ENCODE measurements around the gene KIF26A.

The KIF26A gene

DNA sequence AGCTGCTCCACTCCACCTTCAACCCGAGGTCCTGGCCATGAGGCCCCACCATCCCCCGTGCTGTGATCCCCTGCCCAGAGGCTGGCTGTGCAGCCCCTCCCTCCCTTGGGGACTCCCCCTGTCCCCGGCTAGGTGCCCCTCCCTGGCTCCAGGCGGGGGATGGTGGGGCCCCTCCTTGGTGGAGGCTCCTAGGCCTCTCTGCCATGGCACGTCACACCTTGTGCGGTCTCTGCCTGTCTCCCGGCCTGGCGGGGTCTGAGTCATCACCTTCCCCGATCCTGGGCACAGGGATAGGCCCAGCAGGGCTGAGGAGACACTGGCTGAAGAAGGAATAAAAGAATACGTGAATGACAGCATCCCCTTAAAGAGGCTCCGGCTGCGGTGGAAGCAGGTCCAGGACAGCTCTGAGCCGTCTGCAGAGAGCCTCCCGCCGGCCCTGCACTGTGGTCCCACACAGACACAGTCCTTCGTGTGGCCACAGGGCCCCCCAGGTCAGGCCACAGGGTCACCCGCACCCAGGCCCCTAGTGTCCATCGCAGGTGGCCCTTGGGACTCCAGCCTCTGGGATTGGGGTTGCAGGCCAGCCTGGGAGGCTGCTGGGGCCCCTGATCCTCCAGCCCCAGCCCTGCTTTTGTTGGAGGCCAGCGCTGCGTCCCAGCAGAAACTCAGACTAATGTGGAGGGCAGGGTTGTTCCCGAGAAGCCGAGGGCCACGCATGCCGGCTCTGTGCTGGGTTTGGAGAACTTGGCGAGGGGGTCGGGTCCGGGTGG is 43.6 kb downstream of the KIF26A start:
- peak; percentile 65 for DNase-seq

DNA sequence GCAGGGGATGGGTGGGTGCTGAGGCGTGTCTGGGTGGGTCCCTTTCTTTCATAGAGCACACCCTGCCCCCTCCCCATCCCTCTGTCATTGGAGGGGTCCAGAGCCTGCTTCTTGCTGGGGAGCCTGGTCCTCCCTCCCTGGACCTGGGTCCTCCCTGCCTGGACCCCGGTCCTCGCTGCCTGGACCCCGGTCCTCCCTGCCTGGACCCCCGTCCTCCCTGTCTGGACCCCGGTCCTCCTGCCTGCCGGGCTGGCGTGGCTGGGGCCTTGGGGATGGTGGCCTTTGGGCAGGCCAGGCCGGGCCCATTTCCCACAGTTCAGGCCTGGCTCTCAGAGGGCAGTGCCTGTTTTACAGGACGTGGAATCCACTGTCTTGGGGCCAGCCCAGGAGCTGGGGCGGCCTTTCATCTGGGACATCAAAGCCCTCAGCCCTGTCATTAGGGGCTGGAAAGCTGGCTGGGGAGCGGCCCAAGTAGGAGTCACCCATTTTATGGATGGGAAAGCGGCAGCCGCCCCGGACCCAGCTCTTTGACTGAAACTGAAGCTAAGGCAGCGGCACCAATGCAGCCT is 44.6 kb downstream of the KIF26A start:
- DNase-seq: no peak

DNA sequence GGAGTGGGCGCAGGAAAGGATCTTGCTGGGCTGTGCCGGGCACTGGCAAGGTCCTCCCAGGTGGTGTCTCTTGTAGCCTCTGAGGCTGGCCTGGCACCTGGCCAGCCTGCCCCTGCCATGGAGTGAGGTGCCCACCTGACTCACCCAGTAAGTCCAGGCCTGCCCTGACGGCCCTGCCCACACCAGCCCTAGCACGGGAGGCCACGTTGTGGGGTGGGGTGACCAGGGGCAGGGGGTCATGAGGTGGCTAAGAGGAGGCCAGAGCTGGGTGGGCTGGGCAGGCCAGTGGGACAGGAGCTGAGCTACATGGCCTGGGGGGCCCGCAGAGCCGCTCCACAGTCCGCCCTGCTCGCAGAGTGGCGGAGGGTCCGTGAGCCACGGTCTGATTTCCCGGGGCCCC is 45.4 kb downstream of the KIF26A start:
- no peak for DNase-seq

DNA sequence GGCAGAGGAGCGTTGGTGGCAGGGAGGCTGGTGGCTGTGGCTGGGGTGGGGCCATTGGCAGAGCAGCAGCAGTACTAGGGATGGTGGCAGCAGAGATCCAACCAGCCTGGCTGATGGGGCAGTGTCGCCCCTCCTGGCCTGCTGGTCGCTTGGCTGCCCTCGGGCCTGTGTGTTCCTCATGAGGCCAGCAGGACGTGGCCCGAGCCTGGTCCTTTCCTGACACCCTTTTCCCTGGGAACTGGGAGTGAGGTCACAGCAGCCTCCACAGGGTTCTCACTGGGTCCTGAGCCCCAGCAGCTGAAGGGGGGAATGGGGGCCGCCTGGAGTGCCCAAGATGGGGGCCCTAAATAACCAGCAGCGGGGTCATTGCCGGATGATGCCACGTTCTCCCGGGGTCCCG is 46.1 kb downstream of the KIF26A start:
- DNase-seq: no peak

DNA sequence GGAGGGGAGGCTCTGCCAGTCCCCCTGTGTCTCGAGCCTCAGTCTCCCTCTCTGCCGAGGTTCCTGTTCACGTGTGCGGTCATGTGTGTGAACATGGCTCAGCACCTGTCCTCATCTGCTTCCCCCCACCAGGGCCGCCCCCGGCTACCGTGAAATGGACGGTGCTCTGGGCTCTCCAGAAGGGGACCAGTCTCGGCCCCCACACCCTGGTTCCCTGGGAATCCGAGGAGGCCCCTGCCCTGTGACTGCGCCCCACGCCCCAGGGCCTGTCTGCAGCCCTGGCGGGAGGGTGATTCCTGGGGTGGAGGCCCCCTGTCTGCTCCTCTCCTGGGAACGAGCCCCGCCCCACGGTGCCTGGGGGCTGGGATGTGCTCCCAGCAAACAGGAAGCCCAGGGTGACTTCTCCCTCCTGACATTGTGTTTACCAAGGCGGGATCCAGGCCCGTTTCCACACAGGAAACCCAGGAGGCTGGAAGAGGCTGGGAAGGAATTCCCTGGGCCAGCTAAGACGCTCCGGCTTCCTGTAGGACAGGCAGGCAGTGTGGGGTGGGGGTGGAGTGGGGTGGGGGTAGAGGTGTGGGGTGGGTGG is 46.6 kb downstream of the KIF26A start:
- peak; percentile 75 for DNase-seq

DNA sequence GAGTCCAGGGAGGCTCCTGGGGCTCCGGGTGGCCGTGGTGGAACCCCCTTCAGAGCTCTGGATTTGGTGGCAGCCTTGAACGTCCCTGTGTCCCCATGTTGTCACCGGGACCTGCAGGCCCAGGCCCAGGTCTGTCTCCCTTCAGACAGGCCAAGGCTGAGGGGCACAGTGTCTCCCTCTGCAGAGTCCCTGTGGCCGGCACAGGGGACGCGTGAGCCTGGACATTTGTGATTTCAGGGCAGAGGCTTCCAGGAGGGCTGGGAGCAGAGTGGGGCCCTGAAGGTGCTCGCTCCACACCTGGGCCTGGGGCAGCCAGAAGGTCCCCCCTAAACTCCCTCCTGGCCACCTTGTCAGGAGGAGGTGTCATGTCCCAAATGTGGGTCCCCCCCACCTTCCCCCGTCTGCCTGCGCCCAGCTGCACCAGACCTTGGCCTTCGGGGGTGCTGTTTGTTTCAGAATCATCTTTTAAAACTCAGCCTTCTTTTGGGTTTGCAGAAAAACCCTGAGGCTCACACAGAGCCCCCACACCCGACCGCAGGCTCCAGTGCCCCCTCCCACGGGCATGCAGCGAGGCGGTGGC is 47.6 kb downstream of the KIF26A start:
- DNase-seq: no peak

DNA sequence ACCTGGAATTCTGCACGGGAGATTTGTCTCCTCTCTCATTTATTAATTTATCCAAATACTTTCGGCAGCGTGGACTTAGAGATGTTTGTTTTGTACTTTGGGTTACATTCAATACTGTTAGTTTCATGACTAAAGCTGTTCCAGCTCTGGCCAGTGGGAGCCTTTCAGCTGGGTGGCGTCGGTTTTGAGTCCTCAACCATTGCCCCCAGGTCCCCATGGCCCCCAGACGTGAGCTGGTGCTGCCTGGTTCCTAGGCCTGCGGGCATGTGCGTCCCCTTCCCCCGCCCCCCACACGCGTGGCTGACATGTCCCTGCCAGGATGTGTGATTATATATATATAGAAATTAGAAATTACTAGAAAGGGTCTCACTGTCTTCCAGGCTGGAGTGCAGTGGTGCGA is 48.2 kb downstream of the KIF26A start:
- DNase-seq: no peak

DNA sequence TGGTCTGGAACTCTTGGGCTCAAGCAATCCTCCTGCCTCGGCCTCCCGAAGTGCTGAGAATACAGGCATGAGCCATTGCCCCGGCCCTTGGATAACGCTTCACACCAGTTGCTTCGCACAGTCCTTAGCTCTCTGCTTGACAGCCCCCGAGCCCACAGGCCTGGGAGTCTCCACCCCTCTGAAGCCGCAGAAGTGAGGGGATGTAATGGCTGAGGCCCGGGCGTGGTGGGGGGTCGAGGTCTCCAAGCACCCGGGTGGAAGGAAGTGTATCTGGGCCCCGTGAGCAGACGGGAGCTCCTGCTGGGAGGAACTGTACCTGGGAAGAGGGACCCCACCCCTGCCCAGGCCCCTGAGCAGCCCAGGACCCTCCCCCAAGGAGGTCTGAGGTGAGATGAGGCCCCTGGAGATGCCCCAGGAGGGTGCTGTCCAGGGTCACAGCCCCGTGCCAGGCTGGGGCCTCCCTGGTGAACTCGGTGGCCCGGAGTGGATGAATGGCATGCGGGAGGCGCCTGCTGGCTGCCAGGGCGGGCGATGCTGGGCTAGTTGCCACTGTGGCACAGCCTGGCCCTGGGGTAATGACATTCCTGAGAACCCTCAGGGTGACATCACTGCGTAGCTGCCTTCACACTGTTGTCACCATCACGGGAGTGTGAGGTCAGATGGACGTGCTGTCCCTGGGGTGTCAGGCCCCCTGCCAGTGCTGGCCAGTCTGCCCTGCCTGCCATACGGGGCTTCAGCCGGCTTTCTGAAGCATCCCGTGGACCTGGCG is 48.9 kb downstream of the KIF26A start:
- no peak for DNase-seq

DNA sequence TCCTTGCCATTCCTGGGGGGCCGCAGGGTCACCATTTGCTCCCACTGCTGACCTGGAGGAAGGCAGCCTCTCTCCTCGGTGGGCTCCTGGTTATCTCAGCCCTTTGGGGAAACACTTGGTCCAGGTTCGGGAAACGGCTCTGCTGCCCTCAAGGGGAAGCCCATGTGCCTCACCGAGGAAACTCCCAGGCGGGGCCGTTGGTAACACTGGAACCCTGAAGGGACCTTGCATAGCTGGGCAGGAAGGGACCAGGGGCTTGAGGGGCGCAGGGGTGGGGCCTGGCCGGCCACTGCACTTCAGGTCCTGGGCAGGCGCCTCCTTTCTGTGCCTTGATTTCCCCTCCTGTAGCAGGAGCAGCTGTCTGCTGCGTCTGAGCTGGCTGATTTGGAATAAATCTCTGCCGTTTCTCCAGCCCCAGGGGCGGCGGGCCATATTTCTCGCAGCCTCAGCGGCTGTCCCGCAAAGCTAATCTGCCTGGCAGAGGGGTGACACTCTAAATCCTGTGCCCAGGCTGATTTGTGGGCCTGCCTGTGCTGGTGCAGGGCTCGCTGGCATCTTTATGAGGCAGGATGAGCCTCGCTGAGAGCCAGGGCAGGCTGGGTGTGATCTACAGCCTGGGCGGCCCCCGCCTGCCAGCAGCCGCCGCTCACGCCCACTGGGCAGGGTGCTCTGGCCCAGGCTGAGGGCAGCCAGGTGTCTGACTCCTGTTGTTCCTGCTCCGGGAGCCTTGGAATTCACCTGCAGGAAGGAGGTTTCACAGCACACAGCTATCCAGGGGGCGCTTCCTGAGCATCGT is 49.7 kb downstream of the KIF26A start:
- no peak for DNase-seq

DNA sequence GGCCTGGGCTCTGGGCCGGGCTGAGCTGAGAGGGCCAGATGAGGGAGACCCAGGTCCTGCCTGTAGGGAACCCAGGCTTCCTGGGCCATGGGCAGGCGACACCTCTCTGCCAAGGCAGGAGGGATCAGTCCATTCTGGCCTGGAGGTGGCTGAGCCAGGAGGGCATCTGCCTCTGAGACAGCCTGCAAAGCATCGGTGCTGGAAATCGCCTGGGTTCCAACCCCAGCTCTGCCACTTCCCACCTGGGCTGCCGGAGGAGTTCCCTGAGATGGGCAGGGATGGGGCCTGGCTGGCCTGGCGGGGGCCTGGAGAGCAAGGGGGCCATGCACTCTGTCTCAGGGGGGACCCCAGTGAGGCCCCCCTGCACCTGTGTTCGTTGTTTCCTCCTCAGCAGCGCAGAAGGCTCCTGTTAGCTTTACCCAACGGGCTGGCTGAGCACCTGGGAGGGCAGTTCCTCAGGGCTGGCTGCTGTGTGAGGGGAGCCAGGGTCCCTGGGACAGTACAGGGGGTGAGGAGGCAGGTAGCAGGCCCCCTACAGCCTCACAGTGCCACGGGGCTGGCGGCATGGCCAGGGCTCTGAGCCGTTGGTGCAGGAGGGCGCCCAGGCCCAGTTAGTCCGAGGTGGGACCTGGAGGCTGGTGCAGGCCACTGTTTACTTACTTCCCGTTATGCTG is 50.5 kb downstream of the KIF26A start:
- no peak for DNase-seq

DNA sequence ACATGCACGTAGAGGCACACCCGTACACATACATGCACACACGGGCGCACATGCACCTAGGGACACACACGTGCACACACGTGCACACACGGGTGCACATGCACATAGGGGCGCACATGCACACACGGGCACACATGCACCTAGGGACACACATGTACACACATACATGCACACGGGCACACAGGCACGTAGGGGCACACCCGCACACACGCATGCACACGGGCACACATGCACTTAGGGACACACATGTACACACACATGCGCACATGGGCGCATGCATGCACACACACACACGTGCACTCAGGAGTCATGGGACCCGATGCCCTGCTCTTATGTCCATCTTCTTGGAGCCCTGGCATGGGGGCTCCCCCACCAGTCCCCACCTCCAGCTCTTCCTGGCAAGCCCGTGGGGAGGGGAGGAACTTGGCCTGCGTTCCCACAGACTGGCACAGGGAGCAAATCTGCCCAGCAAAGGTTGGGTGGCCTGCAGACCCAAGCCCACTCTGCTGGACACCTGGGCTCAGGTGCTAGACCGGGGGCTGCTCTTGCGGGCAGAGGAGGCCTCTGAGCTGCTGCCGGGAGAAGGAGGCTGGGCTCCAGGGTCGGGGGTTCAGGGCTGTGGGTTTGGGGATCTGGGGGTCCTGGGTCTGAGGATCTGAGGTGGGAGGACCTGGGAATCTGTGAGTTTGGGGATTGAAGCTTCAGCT is 51.4 kb downstream of the KIF26A start:
- DNase-seq: no peak

DNA sequence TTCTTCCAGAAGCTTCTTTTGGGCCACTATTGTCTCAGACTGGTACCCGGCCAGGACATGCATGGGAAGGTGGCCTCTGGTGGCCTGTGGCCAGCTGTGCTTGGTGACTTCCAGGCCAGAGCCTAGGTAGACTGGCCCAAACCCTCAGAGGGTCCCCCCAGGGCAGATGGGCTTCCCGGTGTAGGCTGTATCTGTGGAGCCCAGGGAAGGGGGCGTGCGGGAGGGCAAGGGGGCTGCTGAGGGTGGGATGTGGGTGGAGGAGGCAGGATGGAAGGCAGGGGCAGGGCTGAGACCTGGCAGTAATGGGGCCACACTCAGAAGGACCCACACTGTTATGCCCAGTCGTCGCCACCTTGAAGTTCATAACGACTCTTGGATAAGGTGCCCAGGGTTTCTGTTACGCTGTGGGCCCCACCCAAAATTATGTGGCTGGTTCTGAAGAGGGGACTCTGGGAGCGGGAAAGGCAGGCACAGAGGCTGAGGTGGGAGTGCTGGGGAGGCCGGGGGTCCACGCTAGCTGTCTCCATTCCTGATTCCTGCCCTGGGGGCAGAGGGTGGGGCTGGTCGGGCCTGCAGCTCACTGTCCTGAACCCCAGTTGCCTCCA is 52.1 kb downstream of the KIF26A start:
- DNase-seq: no peak

DNA sequence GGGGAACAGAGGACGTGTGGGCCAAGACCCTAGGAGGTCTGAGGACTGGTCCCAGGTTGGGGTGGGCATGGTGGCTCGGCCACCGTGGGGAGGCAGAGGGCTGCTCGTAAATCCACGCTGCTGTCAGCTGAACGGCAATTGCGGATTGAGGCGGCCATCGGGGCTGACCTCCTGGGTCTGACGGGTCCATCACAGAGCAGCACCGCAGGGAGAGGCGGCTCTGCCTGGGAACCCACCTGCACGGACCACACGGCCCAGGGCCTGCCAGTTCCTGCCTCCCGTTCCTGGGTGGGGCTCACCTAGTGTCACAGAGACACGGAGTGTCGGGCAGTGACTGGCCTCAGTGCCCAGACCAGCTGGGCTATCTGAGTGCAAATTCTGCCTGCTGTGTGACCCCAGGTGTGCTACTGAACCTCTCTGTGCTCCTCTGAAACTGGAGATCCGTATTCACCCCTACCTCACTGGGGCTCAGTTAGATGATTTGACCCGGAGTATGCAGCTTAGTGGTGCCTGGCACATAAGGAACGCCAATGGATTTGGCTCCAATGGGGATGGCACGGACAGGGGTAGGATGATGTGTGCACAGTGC is 53.1 kb downstream of the KIF26A start:
- no peak for DNase-seq

DNA sequence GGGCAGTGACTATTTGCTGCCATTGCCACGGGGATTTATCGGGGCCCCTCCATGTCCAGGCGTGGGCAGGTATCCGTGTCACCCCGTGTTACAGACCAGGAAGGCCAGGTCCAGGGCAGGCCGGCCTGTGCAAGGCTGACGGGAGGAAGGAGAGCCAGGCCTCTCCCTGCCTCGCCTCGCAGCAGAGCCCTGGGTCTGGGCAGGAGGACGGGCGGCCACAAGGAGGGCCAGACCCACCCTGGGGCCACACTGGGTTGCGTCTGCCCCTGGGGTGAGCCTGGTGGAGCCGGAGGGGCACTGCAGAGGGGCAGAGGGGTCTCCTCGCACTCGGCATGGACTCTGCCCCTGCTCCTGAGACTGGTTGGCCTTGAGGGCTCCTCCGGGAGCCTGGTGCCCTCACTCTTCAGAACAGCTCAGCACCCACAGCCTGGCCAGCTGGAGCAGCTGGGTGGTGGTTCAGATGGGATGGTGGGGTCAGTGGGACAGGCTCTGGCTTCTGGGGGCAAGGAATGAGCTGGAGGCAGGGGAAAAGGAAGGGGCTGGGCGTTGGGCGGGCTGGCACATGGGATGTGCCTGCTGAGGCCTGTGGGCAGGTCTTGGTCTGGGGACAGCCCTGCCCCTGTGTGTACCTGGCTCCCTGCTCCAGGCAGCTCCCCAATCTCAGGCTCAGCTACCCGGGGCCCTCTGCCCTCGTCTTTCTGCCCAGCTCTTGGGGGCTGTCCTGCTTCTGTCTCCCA is 53.9 kb downstream of the KIF26A start:
- DNase-seq: no peak

DNA sequence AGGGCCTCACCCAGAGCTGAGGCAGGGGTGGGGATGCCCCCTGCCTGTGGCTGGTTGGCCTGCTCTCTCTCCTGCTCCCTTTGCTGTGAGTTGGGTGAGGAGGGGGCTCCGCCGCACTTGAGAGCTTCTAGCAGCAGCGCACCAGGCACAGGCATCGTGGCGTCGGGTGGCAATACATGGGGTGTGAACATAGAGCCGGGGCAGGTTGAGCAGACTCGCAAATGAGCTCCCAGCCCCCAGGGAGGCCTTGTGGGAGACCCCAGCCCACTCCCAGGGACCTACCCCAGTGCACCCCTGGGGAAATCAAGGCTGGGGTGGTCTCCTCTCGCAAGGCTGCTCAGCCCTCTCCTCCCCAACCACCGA is 54.5 kb downstream of the KIF26A start:
- DNase-seq: no peak

DNA sequence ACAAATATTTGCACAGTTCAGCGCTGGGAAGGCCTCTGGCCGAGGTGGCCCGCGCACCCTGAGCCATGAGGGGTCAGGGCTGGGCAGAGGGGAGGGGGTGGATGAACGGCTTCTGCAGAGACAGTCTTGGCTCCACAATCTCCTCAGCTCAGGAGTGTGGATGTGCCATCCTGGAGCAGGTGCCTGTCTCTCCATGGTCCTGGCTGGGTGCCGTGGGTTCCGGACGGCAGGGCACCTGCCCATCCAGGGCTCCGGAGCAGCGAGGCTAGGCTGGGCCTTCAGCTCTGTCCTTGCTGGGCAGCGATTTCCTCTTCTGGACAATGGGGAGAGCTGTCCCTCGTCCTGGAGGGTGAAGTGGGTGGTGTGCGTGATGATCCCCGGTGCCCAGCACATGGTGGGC is 55.6 kb downstream of the KIF26A start:
- no peak for DNase-seq

DNA sequence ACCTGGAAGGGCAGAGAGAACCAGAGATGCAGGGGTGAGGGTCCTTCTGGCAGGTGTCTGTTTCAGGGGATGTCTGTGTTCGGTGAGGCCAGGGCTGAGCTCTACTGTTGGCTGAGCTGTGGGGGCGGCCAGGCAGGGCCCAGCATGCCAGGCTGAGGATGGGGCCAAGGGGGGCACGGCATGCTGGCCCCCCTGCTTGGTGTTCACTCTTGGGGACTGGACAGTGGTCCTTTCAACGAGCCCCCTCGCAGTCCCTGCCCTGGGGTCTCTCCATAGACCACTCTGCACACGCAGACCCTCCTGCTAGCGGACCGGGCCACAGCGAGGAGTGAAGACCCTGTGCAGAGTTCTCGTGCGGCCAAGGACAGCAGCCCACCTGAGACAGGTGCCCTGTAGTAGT is 56.3 kb downstream of the KIF26A start:
- no peak for DNase-seq

DNA sequence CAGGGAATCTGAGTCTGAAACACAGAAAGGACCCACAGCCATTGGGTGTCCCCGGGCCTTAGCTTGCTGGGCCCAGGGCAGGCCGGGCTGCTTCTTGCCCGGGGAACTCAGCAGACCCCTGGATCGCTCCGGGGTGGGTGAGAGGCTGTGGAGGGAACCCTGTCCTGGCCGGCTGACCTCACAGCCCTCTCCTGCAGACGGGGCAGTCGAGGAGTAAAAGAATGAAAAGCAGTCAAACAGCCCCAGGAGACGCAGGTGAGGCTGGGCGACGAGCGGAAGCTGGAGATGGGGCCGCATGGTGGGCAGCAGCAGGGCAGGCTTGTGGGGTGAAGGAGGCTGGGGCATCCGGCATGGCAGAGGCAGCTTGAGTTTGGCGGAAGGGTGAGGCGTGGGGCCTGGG is 57.0 kb downstream of the KIF26A start:
- no peak for DNase-seq

DNA sequence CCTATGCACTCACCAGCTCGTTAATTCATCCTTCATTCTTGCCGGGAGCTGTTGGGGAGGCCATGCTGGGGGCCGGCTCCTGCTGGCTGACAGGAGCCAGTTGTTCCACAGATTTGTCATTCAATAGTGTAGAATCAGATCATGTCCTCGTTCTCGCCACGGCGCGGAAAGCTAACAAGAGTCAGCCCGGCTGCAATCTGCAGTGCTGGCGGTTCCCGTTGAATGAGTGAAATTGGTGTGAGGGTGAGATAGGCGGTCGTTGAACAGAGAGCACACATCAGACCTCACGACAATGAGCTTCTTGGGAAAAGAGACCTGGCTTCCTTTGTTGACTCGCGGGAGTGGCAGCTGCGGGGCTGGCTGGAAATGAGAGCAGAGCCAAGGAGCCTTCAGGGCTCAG is 57.5 kb downstream of the KIF26A start:
- DNase-seq: no peak

Measured in islet precursor cell (in vitro differentiated cells).